Kidney (tissue), 14 donors: ENCODE results near the gene RAP1A. TPM values are rescaled to one million over a fixed set of nuclear protein-coding genes. Genes with fewer than 3 reads are reported as not detected.
"Not testable (repeated sequence)": the region's sequence is repeated elsewhere in the genome, so short reads cannot be mapped to it uniquely, and the experiment has no call there.

Source experiments
- DNase-seq, 5 donors: peaks; one replicate each; pipeline ENCODE4 v3.0.0-alpha.2; 2013 to 2020
- FAIRE-seq: peaks from 2 replicates; lab custom pipeline; 2012; peaks lifted over from hg19 to GRCh38; lab: Jason Lieb, UNC
- H3K27ac ChIP-seq, 2 donors: one replicate each; pipeline ENCODE4 v1.7.0; 2013; ENCODE audit warnings: low read depth in 2 of 2, low read length in 2 of 2, inconsistent platforms in 1 of 2
- H3K27me3 ChIP-seq: one replicate; pipeline ENCODE4 v1.7.1; 2013; ENCODE audit warnings: low read length, inconsistent platforms; ENCODE audit not compliant: control insufficient read depth, insufficient read depth
- H3K36me3 ChIP-seq, 3 donors: one replicate each; pipeline versions ENCODE4 v1.7.0 to v1.7.1; 2013; ENCODE audit warnings: low read length in 3 of 3, control low read depth in 1 of 3, inconsistent platforms in 1 of 3; ENCODE audit not compliant: insufficient read depth in 3 of 3, control insufficient read depth in 2 of 3
- H3K4me1 ChIP-seq, 3 donors: one replicate each; pipeline versions ENCODE4 v1.7.0 to v1.7.1; 2013; ENCODE audit warnings: low read length in 3 of 3, inconsistent platforms in 1 of 3, low read depth in 1 of 3; ENCODE audit not compliant: control insufficient read depth in 2 of 3, insufficient read depth in 2 of 3
- H3K4me3 ChIP-seq, 3 donors: one replicate each; pipeline versions ENCODE4 v1.7.0 to v1.8.1; 2013; ENCODE audit warnings: low read length in 3 of 3, control low read depth in 1 of 3, inconsistent platforms in 1 of 3
- H3K9ac ChIP-seq, 3 donors: one replicate each; pipeline versions ENCODE4 v1.7.0 to v1.7.1; 2013; ENCODE audit warnings: low read length in 3 of 3, control low read depth in 1 of 3, inconsistent platforms in 1 of 3
- H3K9me3 ChIP-seq, 3 donors: one replicate each; pipeline versions ENCODE4 v1.7.0 to v1.7.1; 2013; ENCODE audit warnings: low read length in 3 of 3, control low read depth in 1 of 3, inconsistent platforms in 1 of 3; ENCODE audit not compliant: control insufficient read depth in 2 of 3, insufficient read depth in 1 of 3
- intact Hi-C: fragments of 100-400 bp; cut with DNase I; formaldehyde crosslinking; loops from one replicate; pipeline ENCODE4 v1.11.1; 2022
- polyA plus RNA-seq: library from polyadenylated mRNA; stranded (reverse); fragments of 350-450 nt; fragmentation: Illumina TruSeq; extraction: RNeasy Lipid Tissue Mini Kit (QIAGEN cat#74804); gene quantifications from one replicate; pipeline ENCODE4 v1.2.3, GENCODE V29; 2014; ENCODE audit warnings: low read depth, low replicate concordance; ENCODE audit not compliant: insufficient read depth
- total RNA-seq: library from RNA; stranded (reverse); fragmentation: NEBNext Ultra II Directional; extraction: Animal tissue kit (Norgen Biotek cat#: 25700); gene quantifications from one replicate; pipeline ENCODE4 v1.2.1, GENCODE V29; 2021
- TF ChIP-seq, protein P1 (sequence below): IDR thresholded peaks from 3 replicates; pipeline ENCODE4 v1.5.1; 2012; ENCODE audit warnings: mild to moderate bottlenecking, moderate library complexity, borderline replicate concordance; ENCODE audit not compliant: insufficient read depth; ENCODE audit errors: extremely low read depth
- donor health status: control.
- donor health status: control.
- donor health status: control.
- donor health status: control.
- donor health status: control.
- donor health status: DM: yes; HTN: yes; CAD: no.
- donor health status: Normal renal cell carcinoma (clear cell type).

Gene RAP1A
- total and polyA plus RNA-seq, 2 donors from 2014 or later: 55.8 to 91.3 TPM

DNA sequence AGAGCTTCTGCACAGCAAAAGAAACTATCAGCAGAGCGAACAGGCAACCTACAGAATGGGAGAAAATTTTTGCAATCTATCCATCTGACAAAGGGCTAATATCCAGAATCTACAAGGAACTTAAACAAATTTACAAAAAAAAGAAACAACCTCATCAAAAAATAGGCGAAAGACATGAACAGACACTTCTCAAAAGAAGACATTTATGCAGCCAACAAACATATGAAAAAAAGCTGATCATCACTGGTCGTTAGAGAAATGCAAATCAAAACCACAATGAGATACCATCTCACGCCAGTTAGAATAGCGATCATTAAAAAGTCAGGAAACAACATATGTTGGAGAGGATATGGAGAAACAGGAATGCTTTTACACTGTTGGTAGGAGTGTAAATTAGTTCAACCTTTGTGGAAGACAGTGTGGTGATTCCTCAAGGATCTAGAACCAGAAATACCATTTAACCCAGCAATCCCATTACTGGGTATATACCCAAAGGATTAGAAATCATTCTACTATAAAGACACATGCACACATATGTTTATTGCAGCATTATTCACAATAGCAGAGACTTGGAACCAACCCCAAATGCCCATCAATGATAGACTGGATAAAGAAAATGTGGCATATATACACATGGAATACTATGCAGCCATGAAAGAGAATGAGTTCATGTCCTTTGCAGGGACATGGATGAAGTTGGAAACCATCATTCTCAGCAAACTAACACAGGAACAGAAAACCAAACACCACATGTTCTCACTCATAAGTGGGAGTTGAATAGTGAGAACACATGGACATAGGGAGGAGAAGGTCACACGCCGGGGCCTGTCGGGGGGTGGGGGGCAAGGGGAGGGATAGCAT is 65.9 kb downstream of the RAP1A start:
- H3K27me3 ChIP-seq, intact Hi-C loops, H3K27ac ChIP-seq, H3K9me3 ChIP-seq, DNase-seq, H3K4me1 ChIP-seq, H3K9ac ChIP-seq, FAIRE-seq, H3K36me3 ChIP-seq, H3K4me3 ChIP-seq: not testable (repeated sequence)

DNA sequence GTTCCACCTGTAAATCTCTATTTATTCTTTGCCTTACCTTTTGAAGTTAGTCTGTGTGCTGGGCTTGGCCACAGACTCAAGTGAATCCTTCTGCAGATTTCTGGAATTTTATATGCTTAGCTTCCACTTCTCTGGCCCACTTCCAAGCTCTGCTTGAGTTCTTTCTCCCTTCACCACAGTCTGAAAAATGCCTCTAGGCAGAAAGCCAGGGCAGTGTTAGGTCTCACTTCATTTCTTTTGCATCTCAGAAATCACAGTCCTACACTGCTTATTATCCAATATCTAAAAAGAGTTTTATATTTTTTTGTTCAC is 70.7 kb downstream of the RAP1A start:
- TF ChIP-seq, protein P1, sequence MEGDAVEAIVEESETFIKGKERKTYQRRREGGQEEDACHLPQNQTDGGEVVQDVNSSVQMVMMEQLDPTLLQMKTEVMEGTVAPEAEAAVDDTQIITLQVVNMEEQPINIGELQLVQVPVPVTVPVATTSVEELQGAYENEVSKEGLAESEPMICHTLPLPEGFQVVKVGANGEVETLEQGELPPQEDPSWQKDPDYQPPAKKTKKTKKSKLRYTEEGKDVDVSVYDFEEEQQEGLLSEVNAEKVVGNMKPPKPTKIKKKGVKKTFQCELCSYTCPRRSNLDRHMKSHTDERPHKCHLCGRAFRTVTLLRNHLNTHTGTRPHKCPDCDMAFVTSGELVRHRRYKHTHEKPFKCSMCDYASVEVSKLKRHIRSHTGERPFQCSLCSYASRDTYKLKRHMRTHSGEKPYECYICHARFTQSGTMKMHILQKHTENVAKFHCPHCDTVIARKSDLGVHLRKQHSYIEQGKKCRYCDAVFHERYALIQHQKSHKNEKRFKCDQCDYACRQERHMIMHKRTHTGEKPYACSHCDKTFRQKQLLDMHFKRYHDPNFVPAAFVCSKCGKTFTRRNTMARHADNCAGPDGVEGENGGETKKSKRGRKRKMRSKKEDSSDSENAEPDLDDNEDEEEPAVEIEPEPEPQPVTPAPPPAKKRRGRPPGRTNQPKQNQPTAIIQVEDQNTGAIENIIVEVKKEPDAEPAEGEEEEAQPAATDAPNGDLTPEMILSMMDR: no peak
- peaks cover 0 to 3% (median 0%) of the 10 kb centered on the region in 3 donors for H3K36me3 ChIP-seq
- intact Hi-C loops: no loop called here
- H3K27ac ChIP-seq: peak overlapping the region in 1 of 2 donors; percentile 29
- H3K4me1 ChIP-seq: peaks cover 0 to 11% (median 0%) of the 10 kb centered on the region in 3 donors
- H3K27me3 ChIP-seq: no peaks in the 10 kb centered on the region
- peak; percentile 84 for FAIRE-seq
- H3K9ac ChIP-seq: no peak overlapping the region
- peak overlapping the region in 1 of 3 donors; percentile 18 for H3K4me3 ChIP-seq
- H3K9me3 ChIP-seq: no peaks in the 10 kb centered on the region
- DNase-seq: peak in 3 of 5 donors; percentile 45 to 91 (median 72)

DNA sequence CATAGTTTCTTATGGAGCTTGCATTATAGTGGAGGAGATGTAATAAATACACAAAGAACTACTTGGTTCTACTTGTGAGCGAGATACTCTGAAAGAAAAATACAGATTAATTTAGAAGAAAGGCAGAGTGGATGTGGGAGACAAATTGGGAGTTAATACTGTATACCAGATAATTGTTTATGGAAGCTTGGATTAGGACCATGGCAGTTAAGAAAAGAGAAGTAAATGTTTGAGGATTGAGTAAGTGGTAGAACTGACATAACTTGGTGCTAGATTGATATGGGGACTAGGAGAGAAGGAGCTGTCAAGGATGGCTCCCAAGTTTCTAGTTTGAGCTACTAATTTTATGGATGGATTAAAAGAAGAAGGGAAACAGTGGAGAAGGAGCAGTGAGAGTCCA is 72.3 kb downstream of the RAP1A start:
- FAIRE-seq (no peak), DNase-seq (no peak)
- intact Hi-C loops: no loop called here
- Histone ChIP-seq H3K4me3 (no peak overlapping the region), H3K36me3 (peaks cover 0 to 3% (median 0%) of the 10 kb centered on the region in 3 donors), H3K9ac (no peak overlapping the region), H3K4me1 (peaks cover 0 to 11% (median 0%) of the 10 kb centered on the region in 3 donors), H3K27ac (no peak overlapping the region), H3K27me3 (no peaks in the 10 kb centered on the region), H3K9me3 (no peaks in the 10 kb centered on the region)
- TF ChIP-seq, protein P1: no peak

DNA sequence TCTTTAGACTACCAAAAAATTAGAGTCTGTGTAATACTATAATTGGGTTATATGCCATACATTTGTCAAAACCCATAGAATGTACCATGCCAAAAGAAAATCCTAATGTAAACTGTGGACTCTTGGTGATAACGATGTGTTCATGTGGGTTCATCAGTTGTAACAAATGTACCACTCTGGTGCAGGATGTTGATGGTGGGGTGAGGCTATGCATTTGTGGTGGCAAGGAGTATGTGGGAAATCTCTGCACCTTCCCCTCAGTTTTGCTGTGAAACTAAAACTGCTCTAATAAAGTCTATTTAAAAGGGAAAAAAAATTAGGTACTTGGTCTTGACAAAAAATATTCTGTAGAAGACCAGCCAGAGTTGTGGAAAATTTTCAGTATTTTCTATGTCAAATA is 76.2 kb downstream of the RAP1A start:
- FAIRE-seq: no peak

More for the DNA sequence above, 76.2 kb downstream of the RAP1A start:
- H3K9me3 ChIP-seq: no peaks in the 10 kb centered on the region
- peaks cover 0 to 1% (median 0%) of the 10 kb centered on the region in 3 donors for H3K4me1 ChIP-seq
- intact Hi-C loops: no loop called here
- no peak overlapping the region for H3K4me3 ChIP-seq
- TF ChIP-seq, protein P1: no peak
- no peak for DNase-seq
- no peak overlapping the region for H3K9ac ChIP-seq
- no peak overlapping the region for H3K27ac ChIP-seq
- no peaks in the 10 kb centered on the region for H3K27me3 ChIP-seq
- H3K36me3 ChIP-seq: peaks cover 2 to 26% (median 10%) of the 10 kb centered on the region in 3 donors
